22Rv1 (cell line): Measurements from ENCODE around the gene GDPD5.
A peak's percentile ranks its signal among the peaks of the same experiment; 100 is the strongest.

Source experiments
- ZFX ChIP-seq: fragments of 450-650 bp; IDR thresholded peaks from 2 replicates; pipeline ENCODE4 v1.6.1; 2017; ENCODE audit warnings: antibody characterized with exemption, borderline replicate concordance
- TF ChIP-seq, protein P1 (sequence below): fragments of 450-650 bp; IDR thresholded peaks from 2 replicates; pipeline ENCODE4 v1.5.1; 2017; ENCODE audit warnings: mild to moderate bottlenecking

DNA sequence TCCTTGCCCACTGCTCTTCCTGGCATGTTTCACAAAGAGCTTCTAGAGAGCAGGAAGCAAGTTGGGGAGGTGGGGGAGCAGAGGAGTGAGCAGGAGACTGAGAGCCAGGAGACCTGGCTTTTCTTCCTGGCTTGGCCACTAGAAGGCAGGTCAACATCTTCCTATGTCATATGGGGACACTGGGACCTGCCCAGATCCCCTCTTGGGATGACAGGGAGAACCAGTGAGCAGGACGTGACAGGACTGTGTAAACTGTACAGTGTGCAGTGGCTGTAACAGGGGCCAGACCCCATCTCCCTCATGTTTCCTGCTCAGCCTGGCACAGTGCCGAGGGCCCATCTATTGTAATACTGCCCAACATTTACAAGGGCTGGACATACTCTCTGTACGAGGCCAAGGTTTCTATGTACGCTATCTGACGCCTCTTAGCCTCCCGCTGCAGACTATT, 29.4 kb downstream of the GDPD5 start:
- TF ChIP-seq, protein P1, sequence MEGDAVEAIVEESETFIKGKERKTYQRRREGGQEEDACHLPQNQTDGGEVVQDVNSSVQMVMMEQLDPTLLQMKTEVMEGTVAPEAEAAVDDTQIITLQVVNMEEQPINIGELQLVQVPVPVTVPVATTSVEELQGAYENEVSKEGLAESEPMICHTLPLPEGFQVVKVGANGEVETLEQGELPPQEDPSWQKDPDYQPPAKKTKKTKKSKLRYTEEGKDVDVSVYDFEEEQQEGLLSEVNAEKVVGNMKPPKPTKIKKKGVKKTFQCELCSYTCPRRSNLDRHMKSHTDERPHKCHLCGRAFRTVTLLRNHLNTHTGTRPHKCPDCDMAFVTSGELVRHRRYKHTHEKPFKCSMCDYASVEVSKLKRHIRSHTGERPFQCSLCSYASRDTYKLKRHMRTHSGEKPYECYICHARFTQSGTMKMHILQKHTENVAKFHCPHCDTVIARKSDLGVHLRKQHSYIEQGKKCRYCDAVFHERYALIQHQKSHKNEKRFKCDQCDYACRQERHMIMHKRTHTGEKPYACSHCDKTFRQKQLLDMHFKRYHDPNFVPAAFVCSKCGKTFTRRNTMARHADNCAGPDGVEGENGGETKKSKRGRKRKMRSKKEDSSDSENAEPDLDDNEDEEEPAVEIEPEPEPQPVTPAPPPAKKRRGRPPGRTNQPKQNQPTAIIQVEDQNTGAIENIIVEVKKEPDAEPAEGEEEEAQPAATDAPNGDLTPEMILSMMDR, result peak; percentile 20; the same call in 1 of the 2 replicates
- no peak for TF ChIP-seq ZFX
